Right lobe of liver (tissue), 6 donors: ENCODE data around the gene CDCA5. TPM values are rescaled to one million over a fixed set of nuclear protein-coding genes. Genes with fewer than 3 reads are reported as not detected.

ENCODE experiments used
- ATAC-seq, 4 donors: fragments of 200-7000 bp; cut with Tn5 transposase; one replicate each; pipeline ENCODE4 v1.9.1; 2020; ENCODE audit warnings: mild to moderate bottlenecking in 4 of 4, moderate library complexity in 4 of 4
- DNase-seq, 3 donors: peaks; one replicate each; pipeline ENCODE4 v3.0.0-alpha.2; 2020
- H3K27ac ChIP-seq, 3 donors: fragments of 200-600 bp; one replicate each; pipeline ENCODE4 v1.8.0; 2022
- H3K27me3 ChIP-seq, 2 donors: fragments of 200-600 bp; one replicate each; pipeline ENCODE4 v1.8.0; 2022
- H3K36me3 ChIP-seq, 4 donors: fragments of 200-600 bp; sonication (generic) in 1 of 4; one replicate each; pipeline versions ENCODE4 v1.5.1 to v1.8.0; 2017 to 2022; ENCODE audit warnings: control low read depth in 1 of 4
- H3K4me1 ChIP-seq, 4 donors: fragments of 200-600 bp; sonication (generic) in 1 of 4; one replicate each; pipeline versions ENCODE4 v1.5.1 to v1.8.0; 2017 to 2022; ENCODE audit warnings: control low read depth in 1 of 4
- H3K4me3 ChIP-seq, 3 donors: fragments of 200-600 bp; one replicate each; pipeline ENCODE4 v1.8.0; 2022
- H3K9me3 ChIP-seq, 4 donors: fragments of 200-600 bp; sonication (generic) in 1 of 4; one replicate each; pipeline versions ENCODE4 v1.5.1 to v1.8.0; 2017 to 2022; ENCODE audit warnings: control low read depth in 1 of 4
- POLR2A ChIP-seq: fragments of 450-650 bp; IDR thresholded peaks from one replicate; pipeline ENCODE4 v1.6.1; 2017; ENCODE audit warnings: antibody characterized with exemption, mild to moderate bottlenecking
- WGBS: methylation state at CpG from one replicate; pipeline ENCODE4 v1.1.6; 2018; ENCODE audit warnings: low coverage, low lambda C conversion rate; ENCODE audit not compliant: insufficient coverage; ENCODE audit errors: missing lambda C conversion rate; 5-methylcytosine and 5-hydroxymethylcytosine counted together
- intact Hi-C, 2 donors: fragments of 100-400 bp; cut with DNase I; formaldehyde crosslinking; loops; one replicate each; pipeline versions ENCODE4 v1.11.2 to v1.14.1; 2022
- total RNA-seq, 6 experiments: library from RNA; depleted of rRNA in 2 of 6; stranded (reverse); fragments of >200 nt in 2 of 6; fragmentation: NEBNext Ultra II Directional in 3 of 6; extraction: Animal tissue kit (Norgen Biotek cat#: 25700) in 3 of 6; gene quantifications; one replicate each; pipeline versions ENCODE4 v1.1.0 to v1.2.4, GENCODE V29; 2016 to 2023
- TF ChIP-seq, protein P1 (sequence below), 4 donors: fragments of 200-600 bp in 3 of 4; fragments of 450-650 bp in 1 of 4; IDR thresholded peaks; one replicate each; pipeline versions ENCODE4 v1.5.1 to v1.8.0; 2016 to 2022; ENCODE audit warnings: antibody characterized with exemption in 4 of 4, mild to moderate bottlenecking in 2 of 4
- donor health status: DM: no; HTN: yes; CAD: no.
- donor health status: DM: no; HTN: no; CAD: no.
- donor health status: DM: no; HTN: no; CAD: no.
- donor health status: DM: no; HTN: yes; CAD: no.
- donor health status: DM: no; HTN: yes; CAD: no.

Gene CDCA5
- total RNA-seq, 6 experiments from 2014 or later = 0.31 to 2.3 (median 1.0) TPM

DNA sequence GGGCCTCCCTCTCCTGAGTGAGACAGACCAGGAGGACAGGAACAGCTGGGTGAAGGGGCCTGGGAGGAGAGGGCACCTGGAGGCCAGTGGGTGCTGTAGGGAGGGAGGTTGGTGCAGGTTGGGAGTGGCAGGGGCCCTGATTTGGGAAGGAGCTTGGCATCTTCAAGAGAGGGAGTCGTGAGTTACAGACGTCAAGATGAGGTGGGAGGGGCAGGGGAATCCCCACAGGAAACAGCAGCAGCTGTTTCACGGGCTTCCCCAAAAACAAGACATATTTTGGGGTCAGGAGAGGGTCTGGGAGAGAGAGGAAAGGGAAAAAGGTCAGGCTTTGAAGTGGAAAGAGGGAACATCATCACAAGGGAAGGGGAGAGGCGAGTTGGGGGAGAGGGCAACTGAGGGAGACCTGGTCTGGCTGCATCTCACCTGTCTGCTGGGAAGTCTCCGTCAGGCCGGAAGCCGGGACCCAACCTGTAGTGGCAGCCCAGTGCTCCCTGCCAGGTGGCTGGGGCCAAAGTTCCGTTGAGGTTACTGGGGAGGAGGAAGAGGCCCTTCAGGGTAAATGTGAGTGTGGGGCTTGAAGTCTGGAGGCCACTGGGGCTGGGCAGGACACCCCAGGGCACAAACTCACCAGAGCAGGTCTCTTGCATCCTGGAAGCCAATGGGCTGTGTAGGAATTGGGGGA, 29.9 kb downstream of the CDCA5 start:
- intact Hi-C loops = no loop called here
- no peaks in the 10 kb centered on the region for H3K36me3 ChIP-seq
- no peak for DNase-seq
- no peaks in the 10 kb centered on the region for H3K4me1 ChIP-seq
- no peak overlapping the region for H3K4me3 ChIP-seq
- no peaks in the 10 kb centered on the region for H3K27me3 ChIP-seq
- WGBS = 49% methylated on average over 8 of the region's 8 CpGs
- no peak for ATAC-seq
- no peaks in the 10 kb centered on the region for H3K9me3 ChIP-seq
- H3K27ac ChIP-seq = no peak overlapping the region
- TF ChIP-seq, protein P1, sequence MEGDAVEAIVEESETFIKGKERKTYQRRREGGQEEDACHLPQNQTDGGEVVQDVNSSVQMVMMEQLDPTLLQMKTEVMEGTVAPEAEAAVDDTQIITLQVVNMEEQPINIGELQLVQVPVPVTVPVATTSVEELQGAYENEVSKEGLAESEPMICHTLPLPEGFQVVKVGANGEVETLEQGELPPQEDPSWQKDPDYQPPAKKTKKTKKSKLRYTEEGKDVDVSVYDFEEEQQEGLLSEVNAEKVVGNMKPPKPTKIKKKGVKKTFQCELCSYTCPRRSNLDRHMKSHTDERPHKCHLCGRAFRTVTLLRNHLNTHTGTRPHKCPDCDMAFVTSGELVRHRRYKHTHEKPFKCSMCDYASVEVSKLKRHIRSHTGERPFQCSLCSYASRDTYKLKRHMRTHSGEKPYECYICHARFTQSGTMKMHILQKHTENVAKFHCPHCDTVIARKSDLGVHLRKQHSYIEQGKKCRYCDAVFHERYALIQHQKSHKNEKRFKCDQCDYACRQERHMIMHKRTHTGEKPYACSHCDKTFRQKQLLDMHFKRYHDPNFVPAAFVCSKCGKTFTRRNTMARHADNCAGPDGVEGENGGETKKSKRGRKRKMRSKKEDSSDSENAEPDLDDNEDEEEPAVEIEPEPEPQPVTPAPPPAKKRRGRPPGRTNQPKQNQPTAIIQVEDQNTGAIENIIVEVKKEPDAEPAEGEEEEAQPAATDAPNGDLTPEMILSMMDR (IDR thresholded peaks at IDR 0.05) = no peak
- no peak for TF ChIP-seq POLR2A

GRCh38 chr11:65051398-65051858, 32.4 kb downstream of the CDCA5 start:
- Histone ChIP-seq H3K4me1 (no peaks in the 10 kb centered on the region), H3K4me3 (no peak overlapping the region), H3K27me3 (no peaks in the 10 kb centered on the region), H3K9me3 (no peaks in the 10 kb centered on the region), H3K36me3 (no peaks in the 10 kb centered on the region), H3K27ac (no peak overlapping the region)
- TF ChIP-seq, protein P1 (IDR thresholded peaks at IDR 0.05) = no peak
- no peak for TF ChIP-seq POLR2A
- no peak for DNase-seq
- WGBS = 77% methylated on average over 8 of the region's 9 CpGs
- intact Hi-C loops = no loop called here
- ATAC-seq = no peak

DNA sequence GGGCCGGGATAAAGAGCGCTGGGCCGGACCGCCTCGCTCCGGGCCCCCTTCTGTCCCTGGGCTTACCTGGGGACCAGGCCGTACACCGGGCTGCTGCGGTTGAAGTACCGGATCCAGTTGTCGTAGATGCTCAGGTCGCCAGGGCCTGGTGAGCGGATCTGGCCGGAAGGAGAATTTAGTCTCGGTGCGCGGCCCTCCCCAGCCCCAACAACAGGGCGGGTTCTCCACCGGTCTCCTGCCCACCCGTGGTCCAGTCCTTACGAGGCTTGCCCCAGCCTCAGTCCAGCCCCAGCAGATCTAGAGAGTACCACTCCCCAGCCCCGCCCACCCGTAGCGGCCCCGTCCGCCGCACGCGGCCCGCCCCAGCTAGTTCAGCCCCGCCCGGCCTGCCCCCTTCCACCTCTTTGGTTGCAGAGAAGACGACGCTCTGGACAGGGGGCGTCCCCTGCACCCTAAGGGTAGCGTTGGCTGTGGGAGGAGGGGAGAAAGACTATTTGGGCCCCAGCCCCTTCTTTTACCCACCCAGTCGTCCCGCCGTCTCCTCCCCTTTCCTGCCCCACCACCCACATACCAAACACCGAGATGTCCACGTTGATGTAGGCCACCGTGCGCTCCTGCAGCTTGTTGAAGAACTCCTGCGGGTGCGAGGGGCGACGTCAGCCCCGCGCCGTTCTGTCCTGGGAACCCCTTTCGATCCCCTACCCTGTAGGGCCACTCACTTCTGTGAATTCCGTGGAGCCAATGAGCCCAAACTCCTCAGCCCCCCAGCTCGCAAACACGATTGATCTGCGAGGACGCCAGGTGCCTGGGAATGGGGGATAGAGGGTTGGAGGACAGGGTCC, 36.0 kb downstream of the CDCA5 start:
- TF ChIP-seq POLR2A = no peak
- TF ChIP-seq, protein P1 (IDR thresholded peaks at IDR 0.05) = no peak
- intact Hi-C loops = no loop called here
- no peak overlapping the region for H3K27ac ChIP-seq
- H3K9me3 ChIP-seq = no peaks in the 10 kb centered on the region
- no peaks in the 10 kb centered on the region for H3K36me3 ChIP-seq
- H3K27me3 ChIP-seq = no peaks in the 10 kb centered on the region
- no peaks in the 10 kb centered on the region for H3K4me1 ChIP-seq
- ATAC-seq (peak; percentile 26 to 36 (median 28)), DNase-seq (no peak)
- WGBS = 40% methylated on average over 21 of the region's 56 CpGs
- peak overlapping the region; percentile 25 to 39 (median 36) for H3K4me3 ChIP-seq

GRCh38 chr11:65045728-65046127, 38.1 kb downstream of the CDCA5 start:
- DNase-seq (no peak), ATAC-seq (no peak)
- 93% methylated on average over 3 of the region's 7 CpGs for WGBS

More at GRCh38 chr11:65045728-65046127, 38.1 kb downstream of the CDCA5 start:
- TF ChIP-seq, protein P1 (IDR thresholded peaks at IDR 0.05) = no peak
- no peak for TF ChIP-seq POLR2A
- H3K4me1 ChIP-seq = peaks cover 0 to 6% (median 3%) of the 10 kb centered on the region in 4 donors
- H3K4me3 ChIP-seq = no peak overlapping the region
- H3K9me3 ChIP-seq = no peaks in the 10 kb centered on the region
- no peaks in the 10 kb centered on the region for H3K27me3 ChIP-seq
- H3K27ac ChIP-seq = no peak overlapping the region
- H3K36me3 ChIP-seq = no peaks in the 10 kb centered on the region
- intact Hi-C loops = no loop called here
